Suppressor macrophage (primary cell): ENCODE results near the gene DNAH8.

Source experiments
- DNase-seq, 4 experiments: peaks; one replicate each; pipeline ENCODE4 v3.0.0-alpha.2; 2020 to 2022

Gene DNAH8

DNA sequence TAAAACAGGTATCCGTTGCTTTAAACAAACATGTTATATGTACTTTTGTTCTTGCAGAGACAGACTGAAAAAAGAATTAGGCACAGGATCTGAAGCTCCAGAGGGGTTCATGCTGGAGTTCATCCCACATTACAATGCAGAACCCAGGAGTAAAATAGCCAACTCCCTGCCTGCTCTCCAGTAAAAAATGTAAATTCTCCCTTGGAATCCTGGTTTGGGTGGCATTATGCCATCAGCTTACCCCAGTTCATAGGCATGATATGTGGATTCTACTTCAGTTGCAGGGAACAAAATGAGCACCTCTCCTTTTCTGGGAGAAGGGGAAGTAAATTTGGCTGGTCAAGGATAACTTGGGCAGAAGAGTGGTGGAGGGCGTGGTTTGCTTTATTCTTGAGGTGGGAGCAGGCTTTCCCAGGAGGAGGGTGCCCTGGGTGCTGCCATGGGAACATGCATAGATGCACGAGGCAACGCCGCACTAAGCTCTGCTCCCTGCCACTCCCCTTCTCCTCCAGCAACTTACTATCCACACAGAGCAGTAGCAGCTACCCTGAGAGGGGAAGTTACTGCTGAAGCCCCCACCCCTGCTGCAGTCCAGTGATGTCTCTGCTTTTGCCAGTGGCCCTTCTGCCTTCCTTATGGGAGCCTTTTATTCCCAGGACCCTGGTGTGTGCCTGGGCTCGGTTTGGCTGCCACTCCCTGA, 261.8 kb downstream of the DNAH8 start:
- no peak for DNase-seq

DNA sequence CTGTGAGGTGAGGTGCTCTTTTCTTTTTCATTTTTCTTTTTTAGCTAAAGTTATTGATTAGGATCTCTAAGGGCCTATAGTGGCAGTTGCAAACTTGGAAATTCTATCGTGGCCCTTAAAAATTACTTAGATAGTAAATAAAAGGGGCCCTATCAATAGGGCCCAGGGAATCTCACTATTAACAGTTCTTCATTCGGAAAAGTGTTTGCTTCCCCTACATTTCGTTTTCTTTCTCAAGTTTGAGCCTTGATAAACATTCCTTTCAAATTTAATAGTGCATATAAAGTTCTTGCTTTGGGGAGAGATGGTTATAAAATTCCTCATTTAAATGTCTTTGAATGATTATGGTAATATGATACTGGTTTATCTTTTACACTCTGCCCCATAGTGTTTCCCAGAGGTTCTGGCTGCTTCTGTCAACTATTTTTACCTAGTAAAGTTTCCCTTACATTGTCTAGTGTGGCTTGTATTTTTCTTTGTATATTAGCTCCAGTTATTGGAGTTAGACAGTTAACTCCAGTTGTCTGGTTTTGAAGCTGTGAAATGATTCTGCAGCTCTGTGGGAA, 263.1 kb downstream of the DNAH8 start:
- DNase-seq, result no peak

DNA sequence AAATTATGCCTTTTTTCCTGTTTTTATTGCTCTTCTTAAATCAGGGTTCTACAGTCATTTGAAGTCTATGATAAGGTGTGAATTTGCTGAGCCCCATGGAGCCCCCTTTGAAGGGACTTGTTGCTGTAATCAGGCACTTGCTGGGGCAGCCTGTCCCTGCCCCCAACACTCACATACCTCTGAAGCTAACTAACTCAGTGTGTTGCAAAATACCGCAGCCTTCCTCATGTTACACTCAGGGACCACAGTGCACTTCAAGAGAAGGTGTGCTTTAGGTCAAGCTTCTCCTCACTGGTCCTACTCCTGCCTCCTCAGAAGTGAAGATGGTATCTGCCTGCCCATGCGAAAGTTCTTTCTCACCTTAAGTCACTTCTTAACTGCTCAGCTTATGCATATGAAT, 267.4 kb downstream of the DNAH8 start:
- DNase-seq, result no peak

DNA sequence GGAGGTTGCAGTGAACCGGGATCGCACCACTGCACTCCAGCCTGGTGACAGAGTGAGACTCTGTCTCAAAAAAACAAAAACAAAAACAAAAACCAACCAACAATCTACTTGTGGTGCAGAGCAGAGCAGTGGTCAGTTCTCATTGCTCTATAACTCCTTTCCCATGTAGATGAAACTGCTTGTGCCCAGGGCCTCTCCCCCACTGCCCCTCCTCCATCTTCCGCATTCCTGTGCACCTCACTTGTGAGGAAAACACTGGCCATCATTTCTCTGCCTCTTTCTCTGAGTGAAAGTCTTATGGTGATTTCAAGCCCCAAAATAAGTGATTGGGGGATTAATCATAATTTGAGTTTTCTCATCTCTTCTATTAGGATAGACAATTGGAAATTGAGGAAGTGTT, 269.6 kb downstream of the DNAH8 start:
- no peak for DNase-seq

DNA sequence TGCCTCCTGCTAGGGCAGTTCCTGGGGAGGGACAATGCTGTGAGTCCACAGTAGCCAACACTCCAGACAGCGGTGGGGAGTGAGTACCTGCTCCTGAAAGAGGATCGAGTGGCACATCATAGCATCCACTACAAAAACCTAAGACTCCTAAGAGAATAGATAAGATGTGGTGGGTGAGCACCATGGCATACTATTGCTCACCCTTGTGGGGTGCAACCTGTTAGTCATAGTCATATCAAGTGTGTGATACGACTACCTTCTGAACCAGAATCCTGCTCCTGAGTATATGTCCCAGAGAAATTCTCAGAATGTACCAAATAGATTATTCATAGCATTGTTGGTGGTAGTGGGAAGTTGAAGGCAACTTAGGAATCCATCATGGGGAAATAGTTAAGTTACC, 270.7 kb downstream of the DNAH8 start:
- no peak for DNase-seq

DNA sequence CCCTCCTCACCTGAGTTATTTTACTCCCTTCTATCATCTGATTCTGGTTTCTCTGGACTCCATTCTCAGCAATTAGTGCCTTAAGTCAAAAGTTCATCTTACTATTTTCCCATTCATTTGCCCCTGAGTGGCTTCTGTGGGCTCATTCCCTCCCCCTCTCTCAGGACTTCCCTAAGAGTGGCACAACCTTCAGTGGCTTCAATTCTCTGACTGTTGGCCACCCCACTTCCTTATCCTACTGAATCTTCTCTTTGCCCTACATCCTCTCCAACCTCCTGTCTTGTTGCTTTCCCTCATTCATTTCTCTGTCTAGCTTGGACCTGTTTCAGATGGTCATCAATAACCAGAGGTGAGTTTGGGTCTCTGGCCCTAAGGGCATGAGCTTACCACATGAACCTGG, 272.4 kb downstream of the DNAH8 start:
- peak in 3 of 4 experiments; percentile 21 to 33 (median 27) for DNase-seq

DNA sequence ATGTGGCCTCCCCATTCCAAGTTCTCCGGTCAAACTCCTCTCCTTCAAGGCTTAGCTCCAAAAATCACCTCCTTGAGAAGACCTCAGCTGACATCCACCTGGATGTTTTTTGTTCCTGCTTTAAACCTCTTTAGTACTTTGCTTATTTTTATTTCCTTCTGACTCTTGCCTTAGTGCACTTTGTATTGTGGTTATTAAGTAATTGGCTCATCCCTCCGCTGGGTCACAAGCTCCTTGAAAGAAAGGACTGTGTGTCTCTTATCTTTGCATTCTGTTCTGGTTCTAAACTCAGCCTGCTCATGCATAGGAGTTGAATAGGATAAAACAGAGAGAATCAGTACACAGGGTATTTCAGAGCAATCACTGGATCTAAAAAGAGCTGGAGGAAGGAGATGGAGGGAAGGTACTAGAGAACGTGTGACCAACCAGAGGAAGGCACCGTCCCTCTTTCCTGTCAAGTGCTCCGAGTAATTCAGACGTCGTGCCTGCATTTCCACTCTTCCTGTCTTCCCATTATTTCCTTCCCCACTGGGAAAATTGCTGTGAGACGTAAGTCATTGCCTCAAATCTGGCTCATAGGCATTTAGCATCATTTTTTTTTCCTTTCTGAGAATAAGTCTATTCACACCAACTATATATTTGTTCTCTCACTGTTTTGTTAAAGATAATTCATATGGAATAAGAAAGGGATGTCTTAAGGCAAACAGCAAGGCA, 273.8 kb downstream of the DNAH8 start:
- no peak for DNase-seq

DNA sequence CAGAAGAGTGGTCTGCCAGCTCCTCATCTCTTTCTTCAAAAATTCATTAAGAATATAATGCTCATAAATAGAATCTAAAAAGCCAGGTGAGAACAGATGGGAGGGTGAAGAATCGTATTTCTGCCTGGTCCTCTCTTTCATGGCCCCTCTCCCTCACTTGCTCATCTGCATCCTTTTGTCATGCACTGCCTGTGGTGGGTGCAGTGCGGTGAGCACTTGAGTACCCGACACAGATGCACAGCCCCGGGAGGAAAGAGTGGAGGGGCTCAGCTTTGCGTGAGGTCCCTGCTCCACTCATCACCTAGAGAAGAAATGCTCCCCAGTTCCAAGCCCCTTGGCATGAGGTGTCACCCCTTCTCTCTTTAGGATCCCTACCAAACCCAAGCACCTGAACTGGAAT, 275.4 kb downstream of the DNAH8 start:
- DNase-seq, result no peak

DNA sequence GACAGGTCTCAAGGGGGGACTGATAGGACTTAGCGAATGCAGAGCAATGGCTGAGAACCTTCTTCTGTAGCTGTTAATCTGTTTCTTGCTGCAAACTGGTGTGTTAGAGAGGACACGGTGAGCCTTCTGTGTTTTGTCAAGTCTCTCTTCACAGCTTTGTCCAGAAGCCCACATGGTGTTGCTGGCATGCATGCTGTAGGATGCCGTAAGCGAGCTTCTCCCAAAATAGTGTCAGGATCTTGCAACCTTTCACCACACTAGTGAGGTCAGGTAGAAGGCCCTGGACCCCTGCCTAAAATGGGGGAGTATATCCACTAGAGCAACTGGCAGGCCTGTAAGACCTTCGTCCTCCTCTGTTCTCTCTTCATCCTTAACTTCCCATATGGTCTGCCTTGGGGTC, 281.6 kb downstream of the DNAH8 start:
- DNase-seq, result no peak

DNA sequence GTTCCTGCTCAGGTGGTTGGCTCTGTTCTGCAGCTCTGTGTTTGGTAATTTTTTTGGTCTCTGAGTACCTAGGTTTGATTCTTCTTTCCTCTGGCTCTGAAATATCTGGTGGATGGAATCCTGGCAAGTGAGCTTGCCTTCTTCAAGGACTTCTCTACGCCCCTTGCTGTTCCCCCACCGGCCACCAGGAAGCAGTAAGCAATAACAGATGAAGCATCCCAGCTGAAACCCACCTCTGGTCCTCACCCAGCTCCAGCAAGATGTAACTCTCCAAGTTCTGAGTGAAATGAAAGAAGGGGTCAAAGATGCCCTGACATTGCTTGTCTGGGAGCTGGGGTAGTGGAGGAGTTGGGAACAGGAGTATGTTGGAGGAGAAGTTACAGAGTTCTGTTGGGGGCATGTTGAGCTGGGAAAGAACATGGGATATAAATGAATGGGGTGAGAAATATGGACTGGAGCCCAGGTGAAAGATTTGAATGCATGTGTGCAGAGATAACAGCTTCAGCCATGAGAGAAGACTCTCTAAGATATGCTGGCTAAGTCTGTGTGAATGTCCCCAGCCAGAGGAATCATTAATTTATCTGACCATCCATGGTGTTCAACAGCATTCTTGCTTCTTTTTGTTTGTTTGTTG, 282.1 kb downstream of the DNAH8 start:
- peak; percentile 3 to 40 (median 16) for DNase-seq

DNA sequence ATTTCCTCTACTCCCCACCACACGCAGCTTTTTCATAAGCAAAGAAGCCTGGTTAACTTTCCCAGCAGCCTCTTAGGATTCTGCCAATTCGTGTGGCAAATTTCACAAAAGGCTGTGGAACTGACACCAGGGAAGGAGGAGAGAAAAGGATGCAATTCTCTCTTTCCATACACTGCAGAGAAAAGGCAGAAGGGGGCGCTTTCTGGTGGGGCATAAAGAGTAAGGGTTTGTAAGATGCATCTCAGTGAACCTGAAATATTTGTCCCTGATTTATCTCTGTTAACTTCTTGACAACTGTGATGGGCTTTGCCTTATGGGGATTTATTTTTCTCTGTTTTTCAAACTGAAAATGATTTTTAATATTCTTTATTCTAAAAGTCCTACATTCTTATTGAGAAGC, 288.0 kb downstream of the DNAH8 start:
- DNase-seq, result peak in 1 of 4 experiments; percentile 1

DNA sequence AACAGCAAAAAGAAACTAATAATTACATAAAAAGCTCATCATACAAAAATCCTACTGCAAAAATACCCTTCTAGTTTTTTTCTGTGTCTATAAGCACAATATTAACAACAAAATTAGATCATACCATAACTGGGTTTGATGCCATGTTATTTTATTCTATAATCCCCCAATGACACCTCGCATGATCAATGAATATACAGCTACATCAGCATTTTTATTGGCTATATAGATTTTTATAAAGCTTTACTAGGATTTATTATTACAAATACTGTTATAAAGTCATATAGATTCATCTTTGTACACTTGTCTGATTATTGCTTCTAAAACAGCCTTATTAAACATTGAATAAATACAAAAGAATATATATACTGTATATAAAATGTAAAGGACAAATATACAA, 288.4 kb downstream of the DNAH8 start:
- DNase-seq, result no peak

DNA sequence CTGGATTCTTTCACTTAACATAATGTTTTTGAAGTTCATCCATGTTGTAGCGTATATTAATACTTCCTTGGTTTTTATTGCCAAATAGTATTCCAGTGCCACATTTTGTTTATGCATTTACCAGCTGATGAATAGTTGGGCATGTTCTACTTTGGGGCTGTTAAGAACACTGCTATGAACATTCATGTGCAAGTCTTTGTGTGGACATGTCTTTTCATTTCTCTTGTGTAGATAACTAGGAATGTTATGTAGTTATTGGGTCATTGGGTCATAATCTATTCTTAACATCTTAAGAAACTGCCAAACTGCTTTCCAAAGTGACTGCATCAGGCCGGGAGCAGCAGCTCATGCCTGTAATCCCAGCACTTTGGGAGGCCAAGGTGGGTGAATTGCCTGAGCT, 289.7 kb downstream of the DNAH8 start:
- DNase-seq, result no peak

DNA sequence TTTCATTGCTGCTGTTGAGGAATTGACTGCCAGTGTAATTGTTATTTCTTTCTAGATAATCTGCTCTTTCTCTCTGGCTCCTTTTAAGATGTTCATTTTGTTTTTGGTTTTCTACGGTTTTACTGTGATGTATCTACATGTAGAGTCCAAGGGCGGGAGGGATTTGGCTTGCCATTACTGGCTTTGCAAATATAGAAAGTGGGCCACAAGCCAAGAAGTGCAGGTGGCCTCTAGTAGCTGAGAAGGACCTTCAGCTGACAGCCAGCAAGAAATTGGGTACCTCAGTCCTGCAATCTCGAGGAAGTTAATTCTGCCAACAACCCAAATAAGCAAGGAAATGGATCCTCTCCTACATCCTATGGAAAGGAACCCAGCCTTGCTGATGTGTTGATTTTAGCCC, 290.7 kb downstream of the DNAH8 start:
- DNase-seq, result no peak

DNA sequence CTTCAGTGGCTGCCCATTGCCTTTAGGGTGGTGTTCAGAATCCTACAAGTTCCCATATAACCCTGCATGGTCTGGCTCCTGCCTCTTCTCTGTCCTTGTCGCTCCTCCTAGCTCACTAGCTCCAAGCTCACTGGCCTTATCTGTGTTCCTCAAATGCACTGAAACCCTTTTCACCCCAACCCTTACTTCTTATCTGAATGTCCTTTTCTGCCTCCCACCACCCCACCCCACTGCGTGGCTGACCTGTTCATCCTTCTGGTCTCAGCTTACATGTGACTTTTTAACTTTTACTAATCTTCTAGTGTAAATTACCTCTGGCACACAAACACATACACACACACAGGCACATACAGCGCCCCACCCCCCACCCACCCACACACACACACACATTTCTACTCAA, 292.5 kb downstream of the DNAH8 start:
- DNase-seq, result no peak

DNA sequence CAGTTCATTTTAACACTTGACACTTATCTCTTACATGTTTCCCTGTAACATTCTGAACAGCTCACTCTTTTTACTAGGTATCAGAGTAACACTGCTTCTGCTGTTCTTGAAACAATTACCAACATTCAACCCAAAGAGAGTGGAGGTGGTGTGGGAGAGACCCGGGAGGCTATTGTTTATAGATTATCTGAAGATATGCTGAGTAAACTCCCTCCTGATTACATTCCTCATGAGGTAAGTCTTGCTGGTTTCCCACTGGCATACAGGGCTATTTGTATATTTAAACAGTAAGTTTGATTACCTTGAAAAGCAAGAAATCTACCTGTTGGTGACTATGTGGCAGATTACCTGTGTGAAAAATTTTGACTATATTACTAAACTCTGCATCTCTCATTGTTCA, 293.6 kb downstream of the DNAH8 start:
- DNase-seq, result no peak

DNA sequence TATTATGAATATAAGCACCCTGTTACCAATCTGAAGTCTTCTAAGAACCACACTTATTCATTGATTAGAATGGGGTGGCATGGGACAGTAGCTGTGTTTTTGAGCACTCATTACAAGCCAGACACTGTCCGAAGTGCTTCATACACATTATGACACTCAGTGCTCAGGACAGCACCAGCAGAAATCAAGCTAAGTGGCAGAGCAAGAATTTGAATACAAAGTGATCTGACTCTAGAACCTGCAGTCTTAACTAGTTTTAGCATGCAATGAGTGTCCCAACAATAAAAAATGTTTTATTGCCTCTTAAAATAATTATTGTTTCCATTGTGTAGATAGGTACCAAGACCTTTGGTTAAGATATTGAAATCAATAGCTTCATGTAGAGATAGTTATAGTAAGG, 294.4 kb downstream of the DNAH8 start:
- DNase-seq, result no peak

DNA sequence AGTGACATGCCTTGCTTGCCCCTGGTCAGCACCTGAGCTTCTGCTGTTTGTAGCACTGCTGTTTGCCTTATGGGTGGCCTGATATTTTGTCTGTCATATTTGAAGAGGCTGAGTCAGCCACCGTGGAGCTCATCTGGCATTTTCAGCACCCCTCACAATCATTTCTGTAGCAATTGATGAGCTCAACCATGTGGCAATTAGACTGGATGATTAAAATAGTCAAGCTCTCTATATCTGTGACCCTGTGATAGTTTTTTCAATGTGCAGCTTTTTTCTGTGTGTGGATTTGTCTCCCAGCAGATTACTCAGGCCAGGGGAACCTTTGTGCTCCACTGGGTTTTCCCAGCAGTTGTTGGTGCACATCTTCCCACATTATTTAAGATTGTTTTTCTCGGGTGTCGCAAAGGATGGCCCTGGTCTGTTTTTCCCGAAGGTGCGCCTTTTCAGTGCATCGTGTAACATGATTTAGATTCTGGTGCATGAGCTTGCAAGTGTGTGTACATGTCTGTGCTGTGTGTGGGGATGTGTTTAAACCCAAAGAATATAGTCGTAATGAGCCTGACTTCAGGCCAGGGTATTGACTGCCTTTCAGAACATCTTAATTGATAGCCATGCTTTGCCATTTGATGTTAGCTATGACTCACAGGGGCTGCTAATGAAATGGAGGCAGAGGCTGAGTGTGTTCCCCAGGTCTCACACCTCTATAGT, 301.9 kb downstream of the DNAH8 start:
- DNase-seq, result no peak

DNA sequence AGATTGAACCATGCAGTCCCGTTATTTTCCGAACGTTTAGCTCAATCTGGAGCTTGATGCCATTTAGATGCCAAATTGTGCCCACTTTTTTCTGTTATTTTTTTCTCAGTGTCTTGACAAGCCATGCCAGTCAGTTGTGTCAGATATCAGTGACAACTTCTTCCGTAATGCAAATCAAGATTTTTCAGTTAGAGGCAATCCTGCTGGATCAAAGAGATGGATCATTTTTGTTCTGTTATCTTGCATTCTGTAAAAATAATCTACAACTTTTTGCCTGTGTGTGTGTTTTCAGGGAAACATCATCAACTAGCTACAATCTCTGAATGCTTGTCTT, 302.4 kb downstream of the DNAH8 start:
- DNase-seq, result no peak

DNA sequence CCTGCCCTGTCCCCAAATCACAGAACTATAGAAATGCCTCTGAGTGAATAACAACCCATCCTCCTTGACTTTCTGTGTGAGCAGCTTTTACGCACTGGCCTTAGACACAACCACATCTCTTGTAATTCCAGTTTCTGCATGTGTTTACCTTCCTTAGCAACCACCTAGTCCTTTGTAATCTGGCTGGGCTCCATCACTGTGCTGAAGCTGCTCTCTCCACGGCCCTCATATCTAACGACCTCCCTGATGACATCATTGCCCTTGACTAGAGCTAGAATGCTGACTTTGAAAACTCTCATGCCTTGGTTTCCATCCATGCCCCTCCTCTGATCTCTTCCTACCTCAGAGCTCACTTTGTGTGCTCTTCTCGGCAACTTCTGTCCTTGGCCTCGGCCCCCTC, 303.0 kb downstream of the DNAH8 start:
- DNase-seq, result no peak

DNA sequence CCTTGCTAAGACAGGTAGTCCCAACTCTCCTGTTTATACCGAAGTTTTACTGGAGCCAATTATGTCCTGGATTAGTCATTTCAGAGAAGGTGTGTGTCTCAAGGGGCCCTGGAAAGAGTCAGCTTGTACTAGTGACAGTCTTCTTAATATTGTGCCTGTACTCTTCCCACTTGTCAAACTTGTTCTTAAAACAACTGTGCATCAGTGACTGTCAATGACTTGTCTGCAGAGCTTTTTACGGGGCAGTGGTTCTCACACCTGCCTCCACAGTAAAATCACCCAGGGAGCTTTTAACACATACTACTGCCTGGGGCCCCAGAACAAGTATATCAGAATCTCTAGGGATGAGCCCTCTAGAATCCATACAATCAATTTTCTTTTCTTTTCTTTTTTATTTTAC, 305.0 kb downstream of the DNAH8 start:
- no peak for DNase-seq

DNA sequence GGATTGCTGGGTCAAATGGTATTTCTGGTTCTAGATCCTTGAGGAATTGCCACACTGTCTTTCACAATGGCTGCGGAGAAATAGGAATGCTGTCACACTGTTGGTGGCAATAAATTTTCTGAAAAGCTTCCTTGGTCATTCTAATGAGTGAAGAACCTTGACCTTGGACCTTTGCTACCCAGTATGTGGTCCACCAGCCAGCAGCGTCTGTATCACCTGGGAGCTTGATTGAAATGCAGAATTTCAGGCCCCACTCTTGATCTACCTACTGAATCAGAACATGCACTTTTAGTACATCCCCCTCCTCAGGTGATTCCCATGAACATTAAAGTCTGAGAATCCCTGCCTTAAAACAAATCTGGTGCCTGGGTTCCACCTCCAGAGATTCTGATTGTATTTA, 305.9 kb downstream of the DNAH8 start:
- no peak for DNase-seq

DNA sequence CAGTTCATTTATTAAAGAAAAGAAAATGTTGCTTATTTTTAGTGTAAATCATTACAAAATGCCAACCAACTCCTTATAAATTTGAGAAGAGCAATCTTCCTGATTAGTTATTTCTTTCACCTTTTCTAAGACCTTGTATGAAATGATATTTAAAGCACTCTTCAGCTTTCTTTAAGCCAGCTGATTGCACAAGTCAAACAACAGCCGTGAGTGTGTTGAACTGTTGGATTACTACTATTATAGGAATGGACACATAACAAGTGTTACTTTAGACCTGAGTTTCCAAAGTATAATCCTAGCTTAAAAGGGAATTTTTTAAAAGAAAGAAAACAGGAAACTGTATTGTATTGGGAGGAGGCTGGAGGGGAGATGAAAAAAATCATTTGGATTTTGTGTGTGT, 306.7 kb downstream of the DNAH8 start:
- no peak for DNase-seq
